ENCODE results near the gene TUNAR. TPM values are rescaled to one million over a fixed set of nuclear protein-coding genes. Genes with fewer than 3 reads are reported as not detected.

The TUNAR gene
- total and polyA plus RNA-seq, 2 of the 4 experiments (the other 2 are of a cell fraction), result not detected

- no peak for TF ChIP-seq USF2 (IDR thresholded peaks at IDR 0.05; ENCODE audit: low read depth, low read length)
Measured at GRCh38 chr14:95956601-95957460, 80.2 kb downstream of the TUNAR start (continued).

GRCh38 chr14:95958105-95958504 lies 81.5 kb downstream of the TUNAR start:
- H4K91ac ChIP-seq (ENCODE audit: insufficient read depth, low read depth, low read length), result no peak overlapping the region
- no peak overlapping the region for H2BK5ac ChIP-seq (ENCODE audit: low read depth, low read length, poor library complexity, severe bottlenecking)
- dilution Hi-C loops (cut with HindIII; ENCODE audit: low sequenced_read_pairs, unreplicated experiment) (no loop called here), intact Hi-C loops (cut with micrococcal nuclease) (no loop called here), in situ Hi-C loops (cut with MboI; ENCODE audit: low sequenced_read_pairs) (no loop called here)
- no peaks in the 10 kb centered on the region for H3K79me1 ChIP-seq (ENCODE audit: low read depth in 1 of 2, low read length in 2 of 2)
- no peak overlapping the region for H2AFZ ChIP-seq (replicated peaks; ENCODE audit: low read length, poor library complexity)
- H3K27ac ChIP-seq (ENCODE audit: insufficient read depth, low read length), result no peak overlapping the region
- H4K20me1 ChIP-seq (ENCODE audit: insufficient read depth, low read length), result no peaks in the 10 kb centered on the region
- POLR2A ChIA-PET (ENCODE audit: unreplicated experiment), result no interaction called here
- H3K27me3 ChIP-seq (ENCODE audit: control insufficient read depth, insufficient read depth, low read length), result no peaks in the 10 kb centered on the region
- DNase-seq, result no peak
- no peaks in the 10 kb centered on the region for H3K4me1 ChIP-seq (ENCODE audit: control insufficient read depth, insufficient read depth, low read length)
- H3K4ac ChIP-seq (ENCODE audit: low read depth, low read length), result no peak overlapping the region
- TF ChIP-seq USF2 (IDR thresholded peaks at IDR 0.05; ENCODE audit: low read depth, low read length), result no peak
- TF ChIP-seq MXI1 (IDR thresholded peaks at IDR 0.05; ENCODE audit: borderline replicate concordance, low read depth, low read length), result no peak
- TF ChIP-seq RFX5 (IDR thresholded peaks at IDR 0.05; ENCODE audit: low read depth, low read length), result no peak
- TF ChIP-seq MAFK (IDR thresholded peaks at IDR 0.05; ENCODE audit: low read depth, low read length), result no peak
- no peak for TF ChIP-seq FOS (IDR thresholded peaks at IDR 0.05; ENCODE audit: low read depth, low read length)
- no peak for TF ChIP-seq NFE2L2 (IDR thresholded peaks at IDR 0.05; ENCODE audit: low read depth, low read length)
- no peak for TF ChIP-seq SMC3 (IDR thresholded peaks at IDR 0.05; ENCODE audit: low read depth, low read length)
- no peak for TF ChIP-seq RAD21 (IDR thresholded peaks at IDR 0.05; ENCODE audit: low read length)
- no peak for TF ChIP-seq POLR2A (IDR thresholded peaks at IDR 0.05; ENCODE audit: low read depth, low read length)
- TF ChIP-seq, protein P1, sequence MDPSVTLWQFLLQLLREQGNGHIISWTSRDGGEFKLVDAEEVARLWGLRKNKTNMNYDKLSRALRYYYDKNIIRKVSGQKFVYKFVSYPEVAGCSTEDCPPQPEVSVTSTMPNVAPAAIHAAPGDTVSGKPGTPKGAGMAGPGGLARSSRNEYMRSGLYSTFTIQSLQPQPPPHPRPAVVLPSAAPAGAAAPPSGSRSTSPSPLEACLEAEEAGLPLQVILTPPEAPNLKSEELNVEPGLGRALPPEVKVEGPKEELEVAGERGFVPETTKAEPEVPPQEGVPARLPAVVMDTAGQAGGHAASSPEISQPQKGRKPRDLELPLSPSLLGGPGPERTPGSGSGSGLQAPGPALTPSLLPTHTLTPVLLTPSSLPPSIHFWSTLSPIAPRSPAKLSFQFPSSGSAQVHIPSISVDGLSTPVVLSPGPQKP (IDR thresholded peaks at IDR 0.05; ENCODE audit: borderline replicate concordance, low read depth, low read length), result no peak
- no peak for TF ChIP-seq MAZ (IDR thresholded peaks at IDR 0.05; ENCODE audit: borderline replicate concordance, low read depth, low read length)
- no peak for TF ChIP-seq CEBPB (IDR thresholded peaks at IDR 0.05; ENCODE audit: low read depth, low read length)
- no peak for TF ChIP-seq RCOR1 (IDR thresholded peaks at IDR 0.05; ENCODE audit: insufficient replicate concordance, low read length)
- H2BK15ac ChIP-seq (ENCODE audit: low read depth, low read length), result no peak overlapping the region
- no peak overlapping the region for H4K5ac ChIP-seq (ENCODE audit: low read depth, low read length)
- no peak overlapping the region for H2BK20ac ChIP-seq (ENCODE audit: low read depth, low read length)
- BruUV-seq (replicated peaks), result no TSS peak
- H4K8ac ChIP-seq (ENCODE audit: low read depth in 2 of 2, low read length in 2 of 2), result no peak overlapping the region
- H3K9me1 ChIP-seq (ENCODE audit: insufficient read depth, low read length), result no peaks in the 10 kb centered on the region
- no peak for ATAC-seq (ENCODE audit: low read depth)
- no peaks in the 10 kb centered on the region for H3K36me3 ChIP-seq (ENCODE audit: control insufficient read depth, insufficient read depth, low read length)
- no peak overlapping the region for H3K4me2 ChIP-seq (ENCODE audit: low read depth, low read length)
- H2AK5ac ChIP-seq (ENCODE audit: low read depth, low read length), result no peak overlapping the region
- no CpG with 5 or more reads among the region's 3 CpGs for WGBS, 2 experiments (ENCODE audit: extremely low coverage in 2 of 2, insufficient read length in 1 of 2)
- no peak overlapping the region for H3K18ac ChIP-seq (ENCODE audit: low read depth, low read length)
- H3K9me3 ChIP-seq (ENCODE audit: control insufficient read depth, insufficient read depth, low read length), result no peaks in the 10 kb centered on the region
- H3K23ac ChIP-seq (ENCODE audit: low read depth, low read length), result no peak overlapping the region
- no peak overlapping the region for H3K14ac ChIP-seq (replicated peaks; ENCODE audit: low read depth, low read length)
- H3K9ac ChIP-seq (ENCODE audit: low read depth, low read length), result no peak overlapping the region
- no peak overlapping the region for H3K56ac ChIP-seq (ENCODE audit: extremely low read depth, insufficient read depth, low read length)
- H3K4me3 ChIP-seq (ENCODE audit: insufficient read depth, low read depth, low read length), result no peak overlapping the region
- no peak overlapping the region for H2BK120ac ChIP-seq (ENCODE audit: low read depth, low read length)
- CTCF ChIA-PET, result no interaction called here
- H2AK9ac ChIP-seq (replicated peaks; ENCODE audit: low read depth, low read length, poor library complexity), result no peak overlapping the region
